Panc1 (cell line): ENCODE measurements around the gene INCENP. TPM values are rescaled to one million over a fixed set of nuclear protein-coding genes. Genes with fewer than 3 reads are reported as not detected.

Experiments used
- ATAC-seq: fragments of 200-7000 bp; cut with Tn5 transposase; 2 replicates; pipeline ENCODE4 v1.9.1; 2020; ENCODE audit warnings: mild to moderate bottlenecking, moderate library complexity
- BruUV-seq: library from RNA; stranded (reverse); fragments of 400-500 nt; replicated peaks from 2 replicates; lab custom pipeline; 2021; lab: Mats Ljungman, UMichigan
- CTCF ChIA-PET: fragments of 300-600 bp; sonication (Branson Sonifier 250); formaldehyde crosslinking; loops from one replicate; lab custom pipeline; 2022; ENCODE audit warnings: antibody characterized with exemption; lab: Charles Lee
- POLR2A ChIA-PET: fragments of 300-600 bp; sonication (Branson Sonifier 250); formaldehyde crosslinking; loops from one replicate; lab custom pipeline; 2022; ENCODE audit warnings: antibody characterized with exemption; lab: Charles Lee
- DNase-seq: peaks from one replicate; pipeline ENCODE4 v3.0.0-alpha.2; 2010; ENCODE audit warnings: low read depth, low spot score
- H3K27ac ChIP-seq: 2 replicates; pipeline ENCODE4 v1.5.1; 2011; ENCODE audit warnings: mild to moderate bottlenecking, low read length, inconsistent platforms
- H3K27me3 ChIP-seq: fragments of 200-500 bp; sonication (Bioruptor generic); 2 replicates; pipeline ENCODE4 v1.6.0; 2014; ENCODE audit warnings: low read length, inconsistent platforms; ENCODE audit not compliant: control insufficient read depth, insufficient read depth
- H3K36me3 ChIP-seq: fragments of 200-500 bp; sonication (Bioruptor generic); 2 replicates; pipeline ENCODE4 v1.5.1; 2014; ENCODE audit warnings: inconsistent platforms, mild to moderate bottlenecking, low read length, moderate library complexity; ENCODE audit not compliant: control insufficient read depth, insufficient read depth
- H3K4me1 ChIP-seq: 2 replicates; pipeline ENCODE4 v1.5.1; 2011; ENCODE audit warnings: inconsistent platforms, mild to moderate bottlenecking, low read length, moderate library complexity; ENCODE audit not compliant: control insufficient read depth, insufficient read depth
- H3K4me3 ChIP-seq, 2 experiments: 2 replicates each; pipeline ENCODE4 v1.5.1; 2011 to 2012; ENCODE audit warnings: low read depth in 2 of 2, low read length in 2 of 2, mild to moderate bottlenecking in 2 of 2, inconsistent platforms in 1 of 2, moderate library complexity in 1 of 2
- H3K9me3 ChIP-seq: fragments of 200-500 bp; sonication (Bioruptor generic); 2 replicates; pipeline ENCODE4 v1.5.1; 2014; ENCODE audit warnings: low read depth, mild to moderate bottlenecking, inconsistent platforms, low read length, moderate library complexity; ENCODE audit not compliant: control insufficient read depth, insufficient read depth
- POLR2AphosphoS5 ChIP-seq: IDR thresholded peaks from 2 replicates; pipeline ENCODE4 v1.6.1; 2012; ENCODE audit warnings: mild to moderate bottlenecking, low read depth, low read length, moderate library complexity
- SIN3A ChIP-seq: IDR thresholded peaks from 2 replicates; pipeline ENCODE4 v1.6.1; 2012; ENCODE audit warnings: low read depth, mild to moderate bottlenecking, low read length, moderate library complexity, borderline replicate concordance; ENCODE audit not compliant: insufficient read depth
- TCF7L2 ChIP-seq: IDR thresholded peaks from 2 replicates; pipeline ENCODE4 v1.6.1; 2011; ENCODE audit warnings: mild to moderate bottlenecking, low read depth, low read length, inconsistent platforms
- in situ Hi-C: cut with HindIII; loops from 2 replicates; pipeline ENCODE4 v1.10.0; 2016; ENCODE audit warnings: low sequenced_read_pairs, low pct_unique_long_range_greater_than_20kb
- intact Hi-C: fragments of 100-400 bp; cut with micrococcal nuclease; formaldehyde crosslinking; loops from one replicate; pipeline ENCODE4 v1.10.0; 2022; ENCODE audit not compliant: unreplicated experiment
- total RNA-seq: library from RNA; stranded (reverse); gene quantifications from one replicate; pipeline ENCODE4 v1.2.1, GENCODE V29; 2021; ENCODE audit not compliant: unreplicated experiment
- TF ChIP-seq, protein P1 (sequence below): fragments of 450-650 bp; IDR thresholded peaks from 2 replicates; pipeline ENCODE4 v1.5.1; 2017; ENCODE audit warnings: mild to moderate bottlenecking
- TF ChIP-seq, protein P2 (sequence below), 2 experiments: IDR thresholded peaks; 2 replicates each; pipeline ENCODE4 v1.6.1; 2011 to 2012; ENCODE audit warnings: low read depth in 2 of 2, control low read depth in 1 of 2, low read length in 1 of 2, mild to moderate bottlenecking in 1 of 2, moderate library complexity in 1 of 2; ENCODE audit not compliant: insufficient read depth in 1 of 2

Gene INCENP
- total RNA-seq, 1 experiment from 2014 or later: 81.5 TPM

DNA sequence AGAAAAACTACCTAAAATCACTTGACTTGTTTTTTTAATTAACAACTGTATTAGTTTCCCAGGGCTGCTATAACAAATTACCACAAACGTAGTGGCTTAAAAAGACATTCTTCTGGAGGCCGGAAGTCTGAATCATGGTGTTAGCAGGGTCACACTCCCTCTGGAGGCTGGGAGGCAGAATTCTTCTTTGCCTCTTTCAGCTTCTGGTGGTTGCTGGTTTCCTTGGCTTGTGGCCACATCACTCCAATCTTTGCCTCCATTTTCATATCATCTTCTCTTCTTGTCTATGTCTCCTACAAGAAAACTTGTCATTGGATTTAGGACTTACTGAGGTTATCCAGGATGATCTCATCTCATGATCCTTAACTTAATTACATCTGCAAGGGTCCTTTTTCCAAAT is 7.4 kb upstream of the INCENP start:
- CTCF ChIA-PET: no interaction called here
- Histone ChIP-seq H3K27ac (no peak overlapping the region), H3K27me3 (no peaks in the 10 kb centered on the region), H3K9me3 (no peaks in the 10 kb centered on the region; the same call in 1 of the 2 replicates), H3K4me3 (no peak overlapping the region), H3K36me3 (no peaks in the 10 kb centered on the region), H3K4me1 (peaks cover 3% of the 10 kb centered on the region; the same call in 1 of the 2 replicates)
- BruUV-seq: no TSS peak
- intact Hi-C loops: no loop called here
- POLR2A ChIA-PET: no interaction called here
- DNase-seq (no peak), ATAC-seq (no peak)
- TF ChIP-seq, protein P1, sequence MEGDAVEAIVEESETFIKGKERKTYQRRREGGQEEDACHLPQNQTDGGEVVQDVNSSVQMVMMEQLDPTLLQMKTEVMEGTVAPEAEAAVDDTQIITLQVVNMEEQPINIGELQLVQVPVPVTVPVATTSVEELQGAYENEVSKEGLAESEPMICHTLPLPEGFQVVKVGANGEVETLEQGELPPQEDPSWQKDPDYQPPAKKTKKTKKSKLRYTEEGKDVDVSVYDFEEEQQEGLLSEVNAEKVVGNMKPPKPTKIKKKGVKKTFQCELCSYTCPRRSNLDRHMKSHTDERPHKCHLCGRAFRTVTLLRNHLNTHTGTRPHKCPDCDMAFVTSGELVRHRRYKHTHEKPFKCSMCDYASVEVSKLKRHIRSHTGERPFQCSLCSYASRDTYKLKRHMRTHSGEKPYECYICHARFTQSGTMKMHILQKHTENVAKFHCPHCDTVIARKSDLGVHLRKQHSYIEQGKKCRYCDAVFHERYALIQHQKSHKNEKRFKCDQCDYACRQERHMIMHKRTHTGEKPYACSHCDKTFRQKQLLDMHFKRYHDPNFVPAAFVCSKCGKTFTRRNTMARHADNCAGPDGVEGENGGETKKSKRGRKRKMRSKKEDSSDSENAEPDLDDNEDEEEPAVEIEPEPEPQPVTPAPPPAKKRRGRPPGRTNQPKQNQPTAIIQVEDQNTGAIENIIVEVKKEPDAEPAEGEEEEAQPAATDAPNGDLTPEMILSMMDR: no peak
- TF ChIP-seq, protein P2, sequence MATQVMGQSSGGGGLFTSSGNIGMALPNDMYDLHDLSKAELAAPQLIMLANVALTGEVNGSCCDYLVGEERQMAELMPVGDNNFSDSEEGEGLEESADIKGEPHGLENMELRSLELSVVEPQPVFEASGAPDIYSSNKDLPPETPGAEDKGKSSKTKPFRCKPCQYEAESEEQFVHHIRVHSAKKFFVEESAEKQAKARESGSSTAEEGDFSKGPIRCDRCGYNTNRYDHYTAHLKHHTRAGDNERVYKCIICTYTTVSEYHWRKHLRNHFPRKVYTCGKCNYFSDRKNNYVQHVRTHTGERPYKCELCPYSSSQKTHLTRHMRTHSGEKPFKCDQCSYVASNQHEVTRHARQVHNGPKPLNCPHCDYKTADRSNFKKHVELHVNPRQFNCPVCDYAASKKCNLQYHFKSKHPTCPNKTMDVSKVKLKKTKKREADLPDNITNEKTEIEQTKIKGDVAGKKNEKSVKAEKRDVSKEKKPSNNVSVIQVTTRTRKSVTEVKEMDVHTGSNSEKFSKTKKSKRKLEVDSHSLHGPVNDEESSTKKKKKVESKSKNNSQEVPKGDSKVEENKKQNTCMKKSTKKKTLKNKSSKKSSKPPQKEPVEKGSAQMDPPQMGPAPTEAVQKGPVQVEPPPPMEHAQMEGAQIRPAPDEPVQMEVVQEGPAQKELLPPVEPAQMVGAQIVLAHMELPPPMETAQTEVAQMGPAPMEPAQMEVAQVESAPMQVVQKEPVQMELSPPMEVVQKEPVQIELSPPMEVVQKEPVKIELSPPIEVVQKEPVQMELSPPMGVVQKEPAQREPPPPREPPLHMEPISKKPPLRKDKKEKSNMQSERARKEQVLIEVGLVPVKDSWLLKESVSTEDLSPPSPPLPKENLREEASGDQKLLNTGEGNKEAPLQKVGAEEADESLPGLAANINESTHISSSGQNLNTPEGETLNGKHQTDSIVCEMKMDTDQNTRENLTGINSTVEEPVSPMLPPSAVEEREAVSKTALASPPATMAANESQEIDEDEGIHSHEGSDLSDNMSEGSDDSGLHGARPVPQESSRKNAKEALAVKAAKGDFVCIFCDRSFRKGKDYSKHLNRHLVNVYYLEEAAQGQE (IDR thresholded peaks at IDR 0.05; ENCODE audit: insufficient read depth in 1 of 2, low read depth in 2 of 2, low read length in 1 of 2): no peak
- no peak for TF ChIP-seq SIN3A
- TF ChIP-seq TCF7L2: no peak
- TF ChIP-seq POLR2AphosphoS5: no peak
- in situ Hi-C loops: no loop called here

DNA sequence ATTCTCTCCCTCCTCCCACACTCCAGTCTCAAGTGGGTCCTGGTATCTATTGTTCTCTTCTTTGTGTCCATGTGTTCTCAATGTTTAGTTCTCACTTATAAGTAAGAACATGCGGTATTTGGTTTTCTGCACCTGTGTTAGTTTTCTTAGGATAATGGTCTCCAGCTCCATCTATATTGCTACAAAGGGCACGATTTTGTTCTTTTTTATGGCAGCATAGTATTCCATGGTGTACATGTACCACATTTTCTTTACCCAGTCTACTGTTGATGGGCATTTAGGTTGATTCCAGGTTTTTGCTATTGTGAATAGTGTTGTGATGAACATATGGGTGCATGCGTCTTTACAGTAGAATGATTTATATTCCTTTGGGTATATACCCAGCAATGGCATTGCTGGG is 4.2 kb upstream of the INCENP start:
- peaks cover 4% of the 10 kb centered on the region; the same call in 1 of the 2 replicates for H3K36me3 ChIP-seq
- ATAC-seq (no peak), DNase-seq (no peak)
- H3K27ac ChIP-seq: no peak overlapping the region
- CTCF ChIA-PET: no interaction called here
- no peaks in the 10 kb centered on the region for H3K27me3 ChIP-seq
- H3K9me3 ChIP-seq: no peaks in the 10 kb centered on the region; the same call in 1 of the 2 replicates
- POLR2A ChIA-PET: interaction anchor here (0.6 kb wide), 1 partner anchor 15 kb away, joined by 4 read pairs; no protein-coding TSS in a partner anchor
- BruUV-seq: no TSS peak
- TF ChIP-seq, protein P2 (IDR thresholded peaks at IDR 0.05; ENCODE audit: insufficient read depth in 1 of 2, low read depth in 2 of 2, low read length in 1 of 2): no peak
- TF ChIP-seq, protein P1: no peak
- TF ChIP-seq SIN3A (no peak), POLR2AphosphoS5 (no peak), TCF7L2 (no peak)
- peaks cover 5% of the 10 kb centered on the region; the same call in 1 of the 2 replicates for H3K4me1 ChIP-seq
- intact Hi-C loops: no loop called here
- H3K4me3 ChIP-seq: no peak overlapping the region
- in situ Hi-C loops: no loop called here
